ENCODE data around the gene YES1. TPM values are rescaled to one million over a fixed set of nuclear protein-coding genes. Genes with fewer than 3 reads are reported as not detected.
"Not testable (repeated sequence)": the region's sequence is repeated elsewhere in the genome, so short reads cannot be mapped to it uniquely, and the experiment has no call there.

YES1 gene
- total RNA-seq, 1 experiment from 2014 or later, result 81.7 TPM

DNA sequence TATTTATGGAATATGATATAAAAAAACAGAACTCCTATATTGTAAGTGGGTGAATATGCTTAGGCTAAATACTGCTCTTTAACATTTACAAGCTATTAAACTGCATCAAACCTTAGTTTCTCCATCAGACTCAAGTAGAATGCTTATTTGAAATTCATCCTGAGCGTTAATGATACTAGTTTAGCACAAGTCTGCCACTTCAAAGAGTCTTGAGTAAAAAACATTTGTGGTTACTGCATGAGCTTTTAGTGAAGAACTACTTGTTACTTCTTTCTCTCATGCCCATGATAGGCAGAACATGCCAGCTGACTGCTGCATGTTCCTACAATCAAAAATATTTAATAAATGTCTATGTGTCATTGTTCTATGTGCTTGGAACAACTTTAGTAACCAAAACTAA lies 12.1 kb downstream of the YES1 start:
- intact Hi-C loops (cut with micrococcal nuclease), result no loop called here
- ChIA-PET POLR2A (interaction anchor here (1.7 kb wide), 1 partner anchor 31 kb away, joined by 4 read pairs; no protein-coding TSS in a partner anchor), CTCF (interaction anchor here (0.6 to 2.1 kb wide), 6 partner anchors 16 to 109 kb away, joined by 3 to 14 read pairs (median 4); no protein-coding TSS in a partner anchor)
- Mint-ChIP-seq H3K4me3 (ENCODE audit: unreplicated experiment) (no peak overlapping the region), H3K27me3 (ENCODE audit: insufficient read depth, unreplicated experiment) (no peaks in the 10 kb centered on the region), H3K4me1 (ENCODE audit: insufficient read depth, unreplicated experiment) (peaks cover 11% of the 10 kb centered on the region), H3K27ac (ENCODE audit: low read depth, unreplicated experiment) (no peak overlapping the region), H3K9me3 (ENCODE audit: unreplicated experiment) (no peaks in the 10 kb centered on the region), H3K36me3 (ENCODE audit: insufficient read depth, unreplicated experiment) (peaks cover 5% of the 10 kb centered on the region)
- DNase-seq (ENCODE audit: unreplicated experiment), result no peak
- TF ChIP-seq, protein P1, sequence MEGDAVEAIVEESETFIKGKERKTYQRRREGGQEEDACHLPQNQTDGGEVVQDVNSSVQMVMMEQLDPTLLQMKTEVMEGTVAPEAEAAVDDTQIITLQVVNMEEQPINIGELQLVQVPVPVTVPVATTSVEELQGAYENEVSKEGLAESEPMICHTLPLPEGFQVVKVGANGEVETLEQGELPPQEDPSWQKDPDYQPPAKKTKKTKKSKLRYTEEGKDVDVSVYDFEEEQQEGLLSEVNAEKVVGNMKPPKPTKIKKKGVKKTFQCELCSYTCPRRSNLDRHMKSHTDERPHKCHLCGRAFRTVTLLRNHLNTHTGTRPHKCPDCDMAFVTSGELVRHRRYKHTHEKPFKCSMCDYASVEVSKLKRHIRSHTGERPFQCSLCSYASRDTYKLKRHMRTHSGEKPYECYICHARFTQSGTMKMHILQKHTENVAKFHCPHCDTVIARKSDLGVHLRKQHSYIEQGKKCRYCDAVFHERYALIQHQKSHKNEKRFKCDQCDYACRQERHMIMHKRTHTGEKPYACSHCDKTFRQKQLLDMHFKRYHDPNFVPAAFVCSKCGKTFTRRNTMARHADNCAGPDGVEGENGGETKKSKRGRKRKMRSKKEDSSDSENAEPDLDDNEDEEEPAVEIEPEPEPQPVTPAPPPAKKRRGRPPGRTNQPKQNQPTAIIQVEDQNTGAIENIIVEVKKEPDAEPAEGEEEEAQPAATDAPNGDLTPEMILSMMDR (IDR thresholded peaks at IDR 0.05; ENCODE audit: unreplicated experiment), result no peak
- BruUV-seq (replicated peaks), result no TSS peak

DNA sequence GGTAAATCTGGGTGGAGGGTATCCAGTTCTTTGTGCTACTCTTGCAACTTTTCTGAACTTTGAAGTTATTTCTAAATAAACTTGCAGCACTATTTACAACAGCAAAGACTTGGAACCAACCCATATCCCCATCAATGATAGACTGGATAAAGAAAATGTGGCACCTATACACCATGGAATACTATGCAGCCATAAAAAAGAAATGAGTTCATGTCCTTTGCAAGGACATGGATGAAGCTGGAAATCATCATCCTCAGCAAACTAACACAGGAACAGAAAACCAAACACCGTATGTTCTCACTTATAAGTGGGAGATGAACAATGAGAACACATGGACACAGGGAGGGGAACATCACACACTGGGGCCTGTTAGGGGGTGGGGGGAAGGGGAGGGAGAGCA lies 16.7 kb downstream of the YES1 start:
- H3K9me3 Mint-ChIP-seq (ENCODE audit: unreplicated experiment); H3K27ac Mint-ChIP-seq (ENCODE audit: low read depth, unreplicated experiment); intact Hi-C loops (cut with micrococcal nuclease); CTCF ChIA-PET; H3K27me3 Mint-ChIP-seq (ENCODE audit: insufficient read depth, unreplicated experiment); H3K4me1 Mint-ChIP-seq (ENCODE audit: insufficient read depth, unreplicated experiment); BruUV-seq (replicated peaks); DNase-seq (ENCODE audit: unreplicated experiment); H3K36me3 Mint-ChIP-seq (ENCODE audit: insufficient read depth, unreplicated experiment); H3K4me3 Mint-ChIP-seq (ENCODE audit: unreplicated experiment): not testable (repeated sequence)
- POLR2A ChIA-PET, result interaction anchor here (4.8 kb wide), 1 partner anchor 16 kb away, joined by 27 read pairs; the partner anchor contains the start of gene YES1

DNA sequence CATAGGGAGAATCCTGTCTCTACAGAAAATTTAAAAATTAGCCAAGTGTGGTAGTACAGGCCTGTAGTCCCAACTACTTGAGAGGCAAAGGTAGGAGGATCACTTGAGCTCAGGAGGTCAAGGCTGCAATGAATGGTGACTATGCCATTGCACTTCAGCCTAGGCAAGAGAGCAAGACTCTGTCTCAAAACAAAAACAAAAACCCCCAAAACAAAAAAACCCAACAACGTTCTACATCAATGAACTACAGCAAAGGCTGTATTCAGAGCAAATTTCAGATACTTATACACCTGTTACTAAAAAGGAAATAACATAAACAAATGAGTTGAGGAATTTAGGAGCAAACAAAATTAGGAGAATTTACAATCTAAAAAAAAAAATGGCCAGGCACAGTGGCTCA lies 22.6 kb downstream of the YES1 start:
- TF ChIP-seq, protein P1 (IDR thresholded peaks at IDR 0.05; ENCODE audit: unreplicated experiment), result no peak
- H3K36me3 Mint-ChIP-seq (ENCODE audit: insufficient read depth, unreplicated experiment), result no peaks in the 10 kb centered on the region
- DNase-seq (ENCODE audit: unreplicated experiment), result no peak
- H3K9me3 Mint-ChIP-seq (ENCODE audit: unreplicated experiment), result no peaks in the 10 kb centered on the region
- no TSS peak for BruUV-seq (replicated peaks)
- ChIA-PET CTCF (interaction anchor here (0.7 kb wide), 1 partner anchor 50 kb away, joined by 3 read pairs; no protein-coding TSS in a partner anchor), POLR2A (interaction anchor here (0.7 kb wide), 1 partner anchor 9 kb away, joined by 3 read pairs; no protein-coding TSS in a partner anchor)
- H3K4me1 Mint-ChIP-seq (ENCODE audit: insufficient read depth, unreplicated experiment), result no peaks in the 10 kb centered on the region
- no peak overlapping the region for H3K4me3 Mint-ChIP-seq (ENCODE audit: unreplicated experiment)
- H3K27ac Mint-ChIP-seq (ENCODE audit: low read depth, unreplicated experiment), result no peak overlapping the region
- intact Hi-C loops (cut with micrococcal nuclease), result no loop called here
- H3K27me3 Mint-ChIP-seq (ENCODE audit: insufficient read depth, unreplicated experiment), result no peaks in the 10 kb centered on the region

DNA sequence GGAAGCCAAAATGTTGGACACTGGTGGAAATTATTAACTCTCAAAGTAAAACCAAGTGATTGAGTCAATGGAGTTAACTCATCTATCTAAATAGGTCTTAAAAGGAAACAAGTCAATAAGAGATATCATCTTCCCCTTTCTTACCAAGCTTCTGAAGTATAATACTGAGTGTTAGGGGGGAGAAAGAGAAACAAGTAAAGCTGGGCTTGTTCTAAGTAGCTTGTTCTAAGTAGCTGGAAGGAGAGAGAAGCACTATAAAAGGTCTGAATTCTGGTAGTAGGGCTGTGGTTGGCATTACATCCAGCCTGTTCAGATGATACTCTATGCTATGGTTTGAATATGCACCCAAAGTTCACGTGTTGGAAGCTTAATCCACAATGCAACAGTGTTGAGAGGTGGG lies 26.8 kb downstream of the YES1 start:
- no peaks in the 10 kb centered on the region for H3K9me3 Mint-ChIP-seq (ENCODE audit: unreplicated experiment)
- H3K27me3 Mint-ChIP-seq (ENCODE audit: insufficient read depth, unreplicated experiment), result no peaks in the 10 kb centered on the region

More for the DNA sequence above, 26.8 kb downstream of the YES1 start:
- Mint-ChIP-seq H3K4me3 (ENCODE audit: unreplicated experiment) (no peak overlapping the region), H3K27ac (ENCODE audit: low read depth, unreplicated experiment) (no peak overlapping the region), H3K36me3 (ENCODE audit: insufficient read depth, unreplicated experiment) (no peaks in the 10 kb centered on the region), H3K4me1 (ENCODE audit: insufficient read depth, unreplicated experiment) (no peaks in the 10 kb centered on the region)
- TF ChIP-seq, protein P1 (IDR thresholded peaks at IDR 0.05; ENCODE audit: unreplicated experiment), result no peak
- BruUV-seq (replicated peaks), result no TSS peak
- intact Hi-C loops (cut with micrococcal nuclease), result no loop called here
- DNase-seq (ENCODE audit: unreplicated experiment), result no peak
- POLR2A ChIA-PET, result interaction anchor here (0.6 to 1.2 kb wide), 3 partner anchors 13 to 82 kb away, joined by 3 read pairs; no protein-coding TSS in a partner anchor
- CTCF ChIA-PET, result no interaction called here
